Stimulated activated naive B cell treated with anti-CD40 and anti-IgM and Interleukin-4, amounts not matched to agents 10 μg/mL and 1 μg/mL and 100 μg/mL, for 72 hours (primary cell): ENCODE data around the gene ELP1.
"Not testable (repeated sequence)": the region's sequence is repeated elsewhere in the genome, so short reads cannot be mapped to it uniquely, and the experiment has no call there.

Experiments used
- ATAC-seq, 2 donors: fragments of 150-1000 bp; cut with Tn5 transposase; replicated peaks; 2 replicates each; pipeline ENCODE4 v1.10.0; 2021; ENCODE audit warnings: moderate library complexity in 1 of 2
- DNase-seq: peaks from one replicate; pipeline ENCODE4 v3.0.0; 2021
- H3K27ac Mint-ChIP-seq: one replicate; pipeline ENCODE4 v1.8.0; 2022; ENCODE audit warnings: mild to moderate bottlenecking, mixed read lengths
- H3K27me3 Mint-ChIP-seq, 2 donors: one replicate each; pipeline ENCODE4 v1.8.0; 2022; ENCODE audit warnings: mixed read lengths in 2 of 2
- H3K36me3 Mint-ChIP-seq, 2 donors: one replicate each; pipeline ENCODE4 v1.8.0; 2022; ENCODE audit warnings: mixed read lengths in 2 of 2, mild to moderate bottlenecking in 1 of 2
- H3K4me1 Mint-ChIP-seq, 2 donors: one replicate each; pipeline ENCODE4 v1.8.0; 2022; ENCODE audit warnings: mixed read lengths in 2 of 2, mild to moderate bottlenecking in 1 of 2
- H3K4me3 Mint-ChIP-seq, 2 donors: one replicate each; pipeline ENCODE4 v1.8.0; 2022; ENCODE audit warnings: mild to moderate bottlenecking in 2 of 2, mixed read lengths in 2 of 2, moderate library complexity in 1 of 2
- H3K9me3 Mint-ChIP-seq, 2 donors: one replicate each; pipeline ENCODE4 v1.8.0; 2022; ENCODE audit warnings: mixed read lengths in 2 of 2, mild to moderate bottlenecking in 1 of 2

The ELP1 gene

DNA sequence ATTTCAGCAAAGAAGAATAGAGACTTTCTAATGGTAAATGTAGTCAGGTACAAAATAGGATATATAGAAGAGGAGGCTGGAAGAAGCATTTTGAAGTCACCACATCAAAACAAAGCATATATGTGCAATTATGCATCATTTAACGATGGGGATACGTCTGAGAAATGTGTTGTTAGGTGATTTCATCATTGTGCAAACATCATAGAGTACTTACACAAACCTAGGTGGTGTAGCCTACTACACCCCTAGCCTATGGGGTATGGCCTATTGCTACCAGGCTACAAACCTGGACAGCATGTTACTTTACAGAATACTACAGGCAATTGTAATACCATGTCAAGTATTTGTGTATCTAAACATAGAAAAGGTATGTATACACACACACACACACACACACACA lies 28.4 kb downstream of the ELP1 start:
- Mint-ChIP-seq H3K9me3 (no peaks in the 10 kb centered on the region), H3K36me3 (peaks cover 50 to 62% of the 10 kb centered on the region in 2 donors), H3K4me3 (no peak overlapping the region), H3K4me1 (no peaks in the 10 kb centered on the region), H3K27ac (no peak overlapping the region), H3K27me3 (no peaks in the 10 kb centered on the region)
- no peak for DNase-seq
- ATAC-seq, result no peak

DNA sequence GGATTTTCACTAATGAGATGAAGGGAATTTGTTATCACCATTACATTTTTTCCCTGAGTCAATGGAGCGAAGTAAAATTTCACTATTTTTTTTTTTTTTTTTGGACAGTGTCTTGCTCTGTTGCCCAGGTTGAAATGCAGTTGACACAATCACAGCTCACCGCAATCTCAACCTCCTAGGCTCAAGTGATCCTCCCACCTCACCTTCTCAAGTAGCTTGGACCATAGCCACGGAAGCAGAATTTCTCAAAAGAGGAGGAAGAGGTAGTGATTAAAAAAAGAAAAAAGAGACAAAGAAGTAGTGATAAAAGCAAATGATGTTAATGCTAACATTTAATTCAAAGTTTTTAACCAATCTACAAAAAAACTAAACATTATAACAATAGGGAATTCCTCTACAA lies 29.8 kb downstream of the ELP1 start:
- peaks cover 50 to 59% of the 10 kb centered on the region in 2 donors for H3K36me3 Mint-ChIP-seq
- H3K9me3 Mint-ChIP-seq, result no peaks in the 10 kb centered on the region

DNA sequence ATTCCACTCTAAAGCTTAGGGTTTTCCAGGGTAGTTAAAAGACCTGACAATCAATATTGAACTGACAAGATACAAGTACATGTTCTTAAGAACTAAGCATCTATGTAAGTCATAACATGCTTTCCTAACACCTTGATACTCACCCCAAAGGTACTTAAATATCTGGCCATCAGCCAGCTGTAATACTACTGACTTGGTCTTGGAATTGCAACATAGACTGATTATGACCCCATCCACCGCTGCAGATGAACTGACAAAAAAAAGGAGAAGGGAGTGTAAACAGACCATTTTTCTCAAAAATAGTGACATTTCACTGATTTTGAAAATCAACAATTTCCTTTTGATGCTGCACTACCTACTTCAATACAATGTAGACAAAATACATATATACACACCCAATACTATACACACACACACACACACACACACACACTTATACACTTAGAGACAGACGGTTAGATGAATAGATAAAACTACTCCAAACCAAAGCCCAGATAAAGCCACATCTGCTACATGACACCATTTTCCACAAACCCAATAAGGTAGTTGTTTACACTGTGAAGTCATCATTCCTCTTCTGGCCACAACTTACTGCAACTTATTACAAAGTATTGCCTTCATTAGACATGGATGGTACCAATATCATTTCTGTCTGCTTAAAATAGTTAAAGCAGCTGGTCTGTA lies 30.4 kb downstream of the ELP1 start:
- ATAC-seq, result no peak

More for the DNA sequence above, 29.8 kb downstream of the ELP1 start:
- DNase-seq, result no peak
- Mint-ChIP-seq H3K27ac (no peak overlapping the region), H3K27me3 (no peaks in the 10 kb centered on the region), H3K4me1 (no peaks in the 10 kb centered on the region), H3K4me3 (no peak overlapping the region)
- no peak for ATAC-seq

DNA sequence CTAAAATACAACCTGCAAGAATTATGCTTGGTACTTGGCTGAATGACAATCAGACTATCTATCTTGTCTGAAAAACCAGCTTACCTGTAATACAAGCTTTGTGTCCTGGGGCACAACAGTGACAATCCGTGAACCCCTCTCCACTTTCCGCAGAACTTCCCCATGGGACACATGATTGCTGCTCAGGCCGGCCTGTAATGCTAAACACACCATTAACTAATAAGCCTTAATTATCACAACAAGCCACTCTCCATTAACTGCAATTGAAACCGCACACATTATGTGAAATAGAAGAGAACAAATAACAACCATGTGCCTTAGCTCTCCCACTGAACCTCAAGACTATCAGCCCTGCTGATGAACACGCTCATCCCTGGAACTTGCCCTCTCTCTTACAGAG lies 33.7 kb downstream of the ELP1 start:
- DNase-seq, result no peak
- H3K9me3 Mint-ChIP-seq, result no peaks in the 10 kb centered on the region
- H3K27me3 Mint-ChIP-seq, result no peaks in the 10 kb centered on the region
- no peaks in the 10 kb centered on the region for H3K4me1 Mint-ChIP-seq
- H3K4me3 Mint-ChIP-seq, result no peak overlapping the region
- no peak overlapping the region for H3K27ac Mint-ChIP-seq
- peaks cover 54 to 56% of the 10 kb centered on the region in 2 donors for H3K36me3 Mint-ChIP-seq
- no peak for ATAC-seq

More for the DNA sequence above, 30.4 kb downstream of the ELP1 start:
- DNase-seq, result no peak
- H3K9me3 Mint-ChIP-seq, result no peaks in the 10 kb centered on the region
- H3K36me3 Mint-ChIP-seq, result peaks cover 50 to 53% of the 10 kb centered on the region in 2 donors
- H3K27me3 Mint-ChIP-seq, result no peaks in the 10 kb centered on the region
- H3K27ac Mint-ChIP-seq, result no peak overlapping the region
- H3K4me1 Mint-ChIP-seq, result no peaks in the 10 kb centered on the region
- no peak overlapping the region for H3K4me3 Mint-ChIP-seq

DNA sequence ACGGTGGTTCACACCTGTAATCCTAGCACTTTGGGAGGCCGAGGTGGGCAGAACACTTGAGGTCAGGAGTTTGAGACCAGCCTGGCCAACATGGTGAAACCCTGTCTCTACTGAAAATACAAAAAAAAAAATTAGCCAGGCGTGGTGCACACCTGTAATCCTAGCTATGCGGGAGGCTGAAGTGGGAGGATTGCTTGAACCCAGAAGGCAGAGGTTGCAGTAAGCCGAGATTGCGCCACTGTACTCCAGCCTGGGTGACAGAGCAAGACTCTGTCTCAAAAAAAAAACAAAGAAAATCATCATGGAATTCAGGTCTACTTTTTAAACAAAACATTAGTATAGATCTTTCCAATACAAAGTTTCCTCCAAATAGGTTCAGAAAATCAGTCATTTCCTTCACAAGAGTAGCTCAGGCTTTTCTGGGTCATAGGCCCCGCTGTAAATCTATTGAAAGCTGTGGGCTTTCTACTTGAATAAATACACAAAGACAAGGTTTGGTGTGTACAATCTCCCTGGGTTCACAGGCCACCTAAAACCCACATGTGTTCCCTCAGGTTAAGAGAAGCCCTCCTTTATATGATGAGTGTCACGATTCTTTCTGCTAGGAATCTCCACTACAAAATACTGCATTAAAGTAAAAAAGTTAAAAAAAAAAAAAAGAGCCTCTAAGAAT lies 34.8 kb downstream of the ELP1 start:
- H3K27me3 Mint-ChIP-seq, DNase-seq, H3K9me3 Mint-ChIP-seq, H3K4me3 Mint-ChIP-seq, H3K4me1 Mint-ChIP-seq, H3K27ac Mint-ChIP-seq, ATAC-seq: not testable (repeated sequence)
- H3K36me3 Mint-ChIP-seq, result peaks cover 59 to 63% of the 10 kb centered on the region in 2 donors

DNA sequence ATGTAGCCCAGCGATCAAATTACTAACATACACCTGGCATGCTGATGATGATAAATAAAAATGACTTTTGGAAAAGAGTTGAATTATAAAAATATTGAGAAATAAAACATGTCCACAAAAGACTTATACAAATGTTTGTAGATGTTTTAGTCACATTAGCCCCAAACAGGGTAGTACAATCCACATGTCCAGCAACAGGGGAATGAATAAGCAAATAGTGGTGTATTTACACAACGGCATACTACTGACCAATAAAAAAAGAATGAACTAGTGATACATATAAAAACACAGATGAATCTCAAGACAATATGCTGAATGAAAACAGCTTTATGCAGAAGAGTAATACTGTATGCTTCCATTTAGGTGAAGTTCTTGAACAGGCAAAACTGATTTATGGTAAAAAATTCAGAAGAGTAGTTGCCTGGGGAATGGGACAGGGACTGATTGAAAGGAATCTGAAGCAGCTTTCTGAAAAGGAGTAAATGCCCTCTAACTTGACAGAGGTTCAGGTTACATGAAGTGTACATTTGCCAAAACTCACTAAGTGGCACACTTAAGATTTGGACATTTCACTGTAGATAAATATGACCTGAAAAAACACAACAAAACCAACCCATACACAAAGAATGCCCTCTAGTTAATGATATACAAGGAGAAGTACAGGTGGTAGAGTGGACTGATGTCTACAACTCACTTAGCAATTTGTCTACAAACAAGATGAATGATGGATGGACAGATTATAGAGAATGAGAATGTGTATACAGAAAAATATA lies 36.4 kb downstream of the ELP1 start:
- H3K4me3 Mint-ChIP-seq, result no peak overlapping the region
- H3K36me3 Mint-ChIP-seq, result peaks cover 57 to 67% of the 10 kb centered on the region in 2 donors
- DNase-seq (no peak), ATAC-seq (no peak)
- no peak overlapping the region for H3K27ac Mint-ChIP-seq
- no peaks in the 10 kb centered on the region for H3K27me3 Mint-ChIP-seq
- no peaks in the 10 kb centered on the region for H3K9me3 Mint-ChIP-seq
- no peaks in the 10 kb centered on the region for H3K4me1 Mint-ChIP-seq

DNA sequence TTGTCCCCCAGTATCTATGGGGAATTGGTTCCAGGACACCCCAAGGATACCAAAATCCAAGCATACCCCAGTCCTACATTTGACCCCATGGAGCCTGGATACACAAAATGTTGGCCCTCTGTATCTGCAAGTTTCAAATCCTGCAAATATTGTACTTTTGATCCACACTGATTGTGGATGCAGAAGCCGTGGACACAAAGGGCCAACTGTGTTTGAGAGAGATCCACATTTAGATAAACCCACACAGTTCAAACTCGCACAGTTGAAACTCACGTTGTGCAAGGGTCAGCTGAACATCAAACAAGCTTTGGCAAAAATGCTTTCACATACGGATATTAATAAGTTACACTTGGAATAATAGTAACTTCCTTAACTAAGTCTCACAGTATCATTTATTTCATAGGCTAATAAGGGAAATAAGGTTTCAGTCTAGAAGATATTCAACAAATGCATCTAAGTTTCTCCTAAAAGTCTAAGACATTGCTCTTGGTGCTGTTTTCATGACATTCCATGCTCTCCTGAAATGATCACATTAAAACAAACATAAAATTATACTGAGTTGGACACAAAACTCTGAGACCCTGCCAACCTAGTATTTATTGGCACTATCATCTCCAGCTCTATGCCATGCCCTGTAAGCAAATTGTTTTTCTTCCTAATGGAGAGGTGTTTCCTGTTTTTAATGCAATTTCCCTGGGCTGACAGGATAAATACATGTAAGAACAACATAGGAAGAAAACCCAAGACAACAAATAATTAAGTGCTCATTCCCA lies 39.5 kb downstream of the ELP1 start:
- H3K27me3 Mint-ChIP-seq, result no peaks in the 10 kb centered on the region
- no peaks in the 10 kb centered on the region for H3K9me3 Mint-ChIP-seq
- H3K4me3 Mint-ChIP-seq, result no peak overlapping the region
- DNase-seq (no peak), ATAC-seq (no peak)
- H3K4me1 Mint-ChIP-seq, result no peaks in the 10 kb centered on the region
- peaks cover 59 to 76% of the 10 kb centered on the region in 2 donors for H3K36me3 Mint-ChIP-seq
- H3K27ac Mint-ChIP-seq, result no peak overlapping the region

DNA sequence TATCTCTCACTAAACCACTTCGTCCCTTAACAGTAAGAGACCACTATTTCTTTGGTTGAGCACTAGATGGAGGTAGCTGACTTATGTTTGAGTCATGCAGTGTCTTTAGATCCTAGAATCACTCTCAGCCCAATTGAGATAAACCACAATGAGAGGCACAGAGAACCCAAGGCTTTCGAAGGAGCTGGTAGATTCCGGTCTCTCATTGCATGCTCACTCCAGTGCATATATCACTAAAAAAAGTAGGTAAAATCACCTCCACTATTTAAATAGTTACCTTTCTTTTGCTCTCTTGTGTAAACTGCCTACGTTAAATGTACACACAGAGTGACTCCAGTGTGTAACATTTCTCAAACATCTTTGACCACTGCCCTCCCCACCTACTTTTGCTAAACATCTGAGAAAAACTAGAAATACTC lies 44.3 kb downstream of the ELP1 start:
- no peak for DNase-seq
- Mint-ChIP-seq H3K4me3 (no peak overlapping the region), H3K27ac (no peak overlapping the region), H3K4me1 (peaks cover 12 to 22% of the 10 kb centered on the region in 2 donors), H3K36me3 (peaks cover 48 to 75% of the 10 kb centered on the region in 2 donors), H3K9me3 (no peaks in the 10 kb centered on the region), H3K27me3 (no peaks in the 10 kb centered on the region)
- ATAC-seq, result no peak

DNA sequence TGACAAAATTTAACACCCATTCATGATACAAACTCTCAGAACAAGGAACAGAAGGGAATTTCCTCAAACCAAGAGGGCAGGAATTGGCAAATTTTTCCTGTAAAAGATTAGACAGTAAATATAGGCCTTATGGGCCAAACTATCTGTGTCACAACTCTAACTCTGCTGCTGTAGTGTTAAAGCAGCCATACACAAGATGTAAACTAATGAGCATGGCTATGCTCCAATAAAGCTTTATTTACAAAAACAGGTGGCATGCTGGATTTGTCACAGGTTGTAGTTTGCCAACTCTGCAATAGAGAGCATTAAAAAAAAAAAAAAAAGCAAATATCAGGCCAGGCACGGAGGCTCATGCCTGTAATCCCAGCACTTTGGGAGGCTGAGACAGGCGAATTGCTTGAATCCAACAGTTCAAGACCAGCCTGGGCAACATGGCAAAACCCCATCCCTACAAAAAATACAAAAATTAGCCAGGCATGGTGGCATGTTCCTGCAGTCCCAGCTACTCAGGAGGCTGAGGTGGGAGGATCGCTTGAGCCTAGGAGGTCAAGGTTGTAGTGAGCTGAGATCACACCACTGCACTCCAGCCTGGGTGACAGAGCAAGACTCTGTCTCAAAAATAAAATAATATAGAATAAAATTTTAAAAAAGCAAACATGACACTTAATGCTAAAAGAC lies 47.2 kb downstream of the ELP1 start:
- not testable (repeated sequence) for ATAC-seq, DNase-seq, H3K4me3 Mint-ChIP-seq, H3K27ac Mint-ChIP-seq, H3K27me3 Mint-ChIP-seq, H3K9me3 Mint-ChIP-seq
- peaks cover 45 to 65% of the 10 kb centered on the region in 2 donors for H3K36me3 Mint-ChIP-seq
- H3K4me1 Mint-ChIP-seq, result peaks cover 12 to 22% of the 10 kb centered on the region in 2 donors

DNA sequence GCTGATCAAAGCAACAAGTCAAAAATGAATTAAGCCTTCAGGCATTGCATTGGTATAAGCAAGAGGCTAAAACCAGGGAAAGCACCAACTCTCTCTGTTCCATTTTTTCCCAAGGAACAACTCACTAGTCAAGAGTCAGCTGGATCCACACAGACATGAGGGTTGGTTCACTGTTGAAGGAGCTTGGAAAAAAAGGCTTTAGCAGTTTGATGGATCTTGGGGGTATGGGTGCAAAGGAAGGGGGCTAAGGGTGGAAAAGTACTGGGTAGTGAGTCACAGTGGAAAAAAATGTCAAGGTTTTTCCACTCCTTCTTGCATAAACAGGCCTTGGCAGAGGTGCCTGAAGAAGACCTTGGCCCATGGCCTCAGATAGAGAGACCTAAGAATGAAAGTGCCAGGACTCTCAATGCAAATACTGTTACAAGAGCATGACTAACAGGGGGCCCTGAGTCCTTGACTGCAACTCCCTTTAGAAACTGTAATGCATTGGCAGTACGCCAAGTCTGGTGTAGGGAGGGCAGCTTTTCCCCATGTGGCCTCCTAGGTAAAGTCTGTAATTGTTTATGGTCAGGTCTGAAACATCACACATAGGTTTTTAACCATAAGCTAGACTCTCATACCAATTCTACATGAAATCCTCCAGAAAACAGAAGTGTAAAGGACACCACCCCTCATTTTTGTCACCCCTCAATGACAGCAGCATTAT lies 48.1 kb downstream of the ELP1 start:
- Mint-ChIP-seq H3K4me1 (peaks cover 12 to 22% of the 10 kb centered on the region in 2 donors), H3K4me3 (peak overlapping the region in 1 of 2 donors; percentile 40), H3K36me3 (peaks cover 42 to 58% of the 10 kb centered on the region in 2 donors), H3K27ac (peak overlapping the region; percentile 39), H3K27me3 (no peaks in the 10 kb centered on the region), H3K9me3 (no peaks in the 10 kb centered on the region)
- DNase-seq, result peak; percentile 47
- peak; percentile 98 to 100 for ATAC-seq

DNA sequence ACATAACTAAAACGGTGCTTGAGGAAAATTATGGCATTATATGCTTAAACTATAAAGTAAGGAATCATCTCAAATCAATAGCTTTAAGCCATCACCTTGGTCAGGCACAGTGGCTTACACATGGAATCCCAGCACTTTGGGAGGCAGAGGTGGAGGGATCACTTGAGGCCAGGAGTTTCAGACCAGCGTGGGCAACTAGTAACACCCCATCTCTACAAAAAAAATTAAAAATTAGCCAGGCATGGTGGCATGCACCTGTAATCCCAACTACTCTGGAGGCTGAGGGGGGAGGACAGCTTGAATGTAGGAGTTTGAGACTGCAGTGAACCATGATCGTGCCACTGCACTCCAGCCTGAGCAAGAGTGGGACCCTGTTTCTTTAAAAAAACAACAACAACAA lies 49.2 kb downstream of the ELP1 start:
- ATAC-seq, result no peak
- Mint-ChIP-seq H3K9me3 (no peaks in the 10 kb centered on the region), H3K27me3 (no peaks in the 10 kb centered on the region), H3K36me3 (peaks cover 36 to 59% of the 10 kb centered on the region in 2 donors), H3K27ac (no peak overlapping the region), H3K4me3 (no peak overlapping the region), H3K4me1 (peaks cover 12 to 22% of the 10 kb centered on the region in 2 donors)
- DNase-seq, result no peak

DNA sequence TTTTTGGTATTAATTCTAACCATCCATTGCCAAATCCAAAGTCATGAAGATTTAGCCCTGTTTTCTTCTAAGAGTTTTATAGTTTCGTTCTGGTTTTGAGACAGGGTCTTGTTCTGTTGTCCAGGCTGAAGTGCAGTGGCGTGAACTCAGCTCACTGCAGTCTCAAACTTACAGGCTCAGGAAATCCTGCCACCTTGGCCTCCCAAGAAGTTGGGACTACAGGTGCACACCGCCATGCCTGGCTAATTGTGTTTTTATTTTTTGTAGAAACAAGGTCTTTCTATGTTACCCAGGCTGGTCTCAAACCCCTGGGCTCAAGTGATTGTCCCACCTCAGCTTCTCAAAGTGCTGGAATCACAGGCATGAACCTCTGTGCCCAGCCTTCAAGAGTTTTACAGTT lies 50.8 kb downstream of the ELP1 start:
- no peak for ATAC-seq
- Mint-ChIP-seq H3K27me3 (no peaks in the 10 kb centered on the region), H3K4me3 (no peak overlapping the region), H3K9me3 (no peaks in the 10 kb centered on the region), H3K36me3 (peaks cover 34 to 68% of the 10 kb centered on the region in 2 donors), H3K27ac (no peak overlapping the region), H3K4me1 (peaks cover 11 to 21% of the 10 kb centered on the region in 2 donors)
- DNase-seq, result no peak
